GM18873 (cell line): ENCODE measurements around the gene LRMDA.

ENCODE experiments used
- ATAC-seq: cut with Tn5 transposase; IDR thresholded peaks from one replicate; pipeline ENCODE4 v1.9.1; 2021; ENCODE audit warnings: mild to moderate bottlenecking, moderate library complexity, moderate number of reproducible peaks; ENCODE audit not compliant: unreplicated experiment, low FRiP score

LRMDA gene

DNA sequence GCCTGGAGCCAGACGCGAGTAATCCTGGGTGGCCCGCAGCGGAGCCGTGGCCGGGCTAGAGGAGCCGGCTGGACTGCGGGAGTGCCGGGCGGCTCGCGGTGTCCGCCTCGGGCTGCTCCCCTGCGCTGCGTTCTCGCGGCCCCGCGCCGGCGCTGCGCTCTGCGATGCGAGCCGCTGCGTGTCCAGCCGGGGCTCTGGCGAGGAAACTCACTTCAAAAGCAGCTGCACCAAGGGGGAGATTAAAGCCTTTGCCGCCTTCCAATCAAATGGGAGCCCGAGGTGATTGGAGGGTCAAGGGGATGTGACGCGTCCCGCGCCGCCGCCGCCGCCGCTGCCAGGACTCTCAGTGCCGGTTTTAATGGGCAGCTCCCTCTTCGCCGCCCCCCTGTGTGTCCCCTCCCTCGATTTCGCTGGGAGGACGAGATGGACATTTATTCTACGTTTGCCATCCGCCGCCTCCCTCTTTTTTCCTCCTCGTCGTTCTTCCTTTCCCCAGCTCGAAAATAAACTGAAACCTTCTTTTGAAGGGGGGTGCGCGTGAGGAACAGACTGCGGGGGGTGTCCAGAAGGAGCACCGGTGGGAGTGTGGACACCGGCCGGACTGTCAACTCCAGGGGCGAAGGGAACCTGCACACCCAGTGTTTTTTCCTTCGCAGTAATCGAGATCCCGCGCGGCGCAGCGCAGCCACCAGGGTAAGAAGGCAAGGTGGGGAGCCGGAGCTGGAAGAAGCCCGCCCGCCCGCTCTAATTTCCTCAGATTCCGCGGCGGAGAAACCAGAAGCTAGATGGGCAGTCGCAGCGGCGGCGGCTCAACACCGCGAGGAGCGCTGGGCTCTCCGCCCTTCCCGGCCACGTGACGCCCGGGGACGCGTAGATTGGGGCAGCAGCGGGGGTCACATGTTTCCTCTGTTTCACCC, 29.6 kb upstream of the LRMDA start, which contains the start of gene ZNF503:
Gene ZNF503, minus strand, starts transcription at position 196 of the 917 bp plus-strand sequence. CDS start 345 bp downstream, outside the sequence.
- peak; percentile 48 for ATAC-seq

DNA sequence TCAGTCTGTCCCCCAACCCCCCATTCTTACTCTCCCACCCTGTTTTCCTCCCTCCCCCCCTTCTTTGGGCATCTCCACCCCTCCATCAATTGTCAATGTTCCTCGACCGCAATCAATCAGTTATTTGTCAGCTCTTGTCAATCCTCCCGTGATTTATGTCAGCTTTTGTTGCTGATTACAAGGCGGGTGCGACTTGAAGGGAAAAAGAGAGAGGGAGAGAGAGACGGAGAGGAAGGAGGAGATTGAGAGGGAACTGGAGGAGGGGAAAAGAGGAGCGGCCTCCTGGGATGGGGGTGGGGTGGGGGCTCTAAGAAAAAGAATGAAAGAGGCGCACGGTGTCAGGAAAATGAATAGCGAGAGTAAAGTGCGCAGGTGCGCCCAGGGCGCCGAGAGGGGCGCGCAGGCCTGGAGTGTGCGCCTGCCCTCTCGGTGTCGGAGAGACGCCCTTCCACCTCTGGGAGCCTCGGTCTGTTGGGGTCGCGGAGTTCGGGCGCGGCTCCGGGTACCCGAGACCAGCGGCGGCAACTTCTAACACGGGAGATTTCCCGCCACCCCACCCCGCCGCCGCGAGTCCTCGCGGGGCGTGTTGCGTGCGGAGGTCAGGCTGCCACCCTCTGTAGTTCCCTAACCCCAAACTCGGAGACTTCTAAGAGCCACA, 28.8 kb upstream of the LRMDA start:
- no peak for ATAC-seq

DNA sequence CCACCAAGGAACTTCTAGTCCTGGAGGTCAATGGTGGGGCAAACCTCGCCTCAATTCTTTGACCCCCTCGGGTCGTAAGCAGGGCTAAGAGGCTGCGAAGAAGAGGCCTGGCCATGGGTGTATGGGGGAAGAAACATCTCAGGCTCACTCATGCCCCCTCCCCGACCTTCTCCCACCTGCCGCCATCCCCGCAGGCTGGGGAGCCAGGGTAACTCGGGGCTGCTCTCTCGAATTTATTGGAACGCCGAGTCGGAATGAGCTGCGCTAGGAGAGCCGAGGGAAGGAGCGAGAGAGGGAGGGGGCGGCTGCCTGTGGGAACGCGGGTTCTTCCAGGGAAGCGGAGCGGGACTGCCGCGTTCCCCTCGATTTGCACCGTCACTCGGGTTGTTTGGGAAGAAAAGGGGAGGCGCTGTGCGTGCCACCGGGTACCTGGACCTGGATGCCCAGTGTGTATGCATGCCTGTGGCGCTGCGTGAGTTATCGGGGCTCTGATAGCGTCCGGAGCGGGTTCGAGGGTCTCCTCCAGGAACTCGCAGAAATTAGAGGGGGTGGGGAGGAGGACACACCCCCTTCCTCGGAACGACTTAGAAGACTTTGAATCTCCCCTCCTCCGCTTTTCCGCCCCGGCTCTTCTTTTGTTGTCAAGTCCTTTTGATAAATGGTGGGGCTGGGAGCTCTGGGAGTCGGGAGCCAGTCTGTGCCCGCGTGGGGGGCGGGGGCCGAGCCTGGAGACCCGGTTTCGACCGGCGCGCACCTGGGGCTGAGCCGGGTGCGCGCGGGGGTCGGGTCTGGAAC, 28.1 kb upstream of the LRMDA start:
- ATAC-seq = no peak

DNA sequence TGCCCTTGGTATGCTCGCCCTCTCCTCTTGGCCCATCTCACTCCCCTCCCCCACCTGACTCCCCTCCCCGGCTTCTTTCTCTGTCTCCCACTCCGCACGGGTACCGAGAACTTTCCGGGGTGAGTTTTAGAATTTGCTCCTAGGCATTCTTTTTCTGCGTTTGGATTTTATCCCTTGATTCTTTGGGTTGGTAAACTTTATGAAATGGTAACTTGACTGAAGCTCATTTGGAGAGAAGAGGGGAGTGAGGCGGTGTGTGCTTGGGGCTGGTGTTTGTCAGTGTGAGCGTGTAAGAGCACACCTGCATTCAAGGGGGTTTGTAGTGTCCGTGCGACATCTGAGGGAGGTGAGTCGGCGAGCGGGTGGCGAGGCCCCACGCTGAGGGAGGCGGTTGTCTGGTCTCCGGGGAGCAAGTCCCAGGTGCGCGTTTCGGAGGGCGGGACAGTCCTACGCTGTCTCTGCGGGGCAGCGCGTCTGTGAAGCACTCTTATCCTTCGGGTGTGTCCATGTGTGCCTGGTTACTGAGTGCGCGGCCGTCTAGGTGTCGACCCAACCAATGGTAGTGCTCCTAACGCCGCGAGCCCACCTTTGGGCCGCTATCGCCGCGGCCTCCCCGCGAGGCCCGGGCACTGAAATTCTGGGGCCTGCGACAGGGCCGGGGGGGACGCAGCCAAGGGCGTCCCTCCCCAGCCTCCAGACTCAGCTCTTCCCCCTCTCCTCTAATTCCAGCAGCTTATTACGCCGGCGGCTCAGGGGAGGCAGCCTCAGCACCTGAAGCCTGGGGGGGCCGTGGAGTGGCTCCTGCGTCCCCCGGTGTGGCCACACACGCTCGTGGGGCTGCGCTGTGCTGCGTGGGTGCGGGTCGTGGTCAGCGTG, 27.2 kb upstream of the LRMDA start:
- no peak for ATAC-seq

DNA sequence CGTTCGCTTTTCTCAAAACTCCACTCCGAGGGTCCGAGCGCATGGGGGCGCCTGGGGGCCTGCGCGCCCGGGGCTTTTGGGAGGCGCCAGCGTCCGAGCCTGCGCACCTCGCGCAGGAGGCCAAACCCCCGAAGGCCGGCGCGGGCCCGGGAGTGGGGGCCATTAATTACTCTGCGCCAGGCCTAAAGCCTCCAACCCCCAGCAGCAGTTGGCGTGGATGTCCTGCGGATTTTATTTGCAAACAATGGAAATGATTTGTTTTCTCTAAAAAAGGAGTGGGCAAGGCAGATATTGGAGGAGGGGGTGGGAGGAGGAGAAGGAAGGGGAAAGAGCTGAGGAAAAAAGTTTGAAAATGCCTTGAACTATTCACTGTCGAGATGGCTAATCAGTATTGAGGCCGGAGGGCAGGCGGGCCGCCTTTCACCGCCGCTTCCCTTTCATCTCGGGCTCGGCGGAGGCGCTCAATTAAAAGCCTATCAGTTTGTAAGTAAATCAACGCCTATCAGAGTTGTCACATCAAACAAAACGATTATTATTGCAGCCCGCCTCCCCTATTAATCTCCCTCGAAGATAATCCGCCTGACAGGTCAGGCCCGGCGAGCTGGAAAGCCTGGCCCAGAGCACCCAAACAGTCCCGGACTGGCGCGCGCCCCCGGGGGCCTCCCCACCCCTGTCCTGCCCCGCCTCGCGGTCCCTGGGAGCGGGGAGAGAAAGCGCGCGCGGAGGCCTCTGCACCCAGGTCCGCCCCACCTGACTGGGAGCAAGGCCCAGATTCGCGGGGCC, 26.4 kb upstream of the LRMDA start:
- no peak for ATAC-seq

DNA sequence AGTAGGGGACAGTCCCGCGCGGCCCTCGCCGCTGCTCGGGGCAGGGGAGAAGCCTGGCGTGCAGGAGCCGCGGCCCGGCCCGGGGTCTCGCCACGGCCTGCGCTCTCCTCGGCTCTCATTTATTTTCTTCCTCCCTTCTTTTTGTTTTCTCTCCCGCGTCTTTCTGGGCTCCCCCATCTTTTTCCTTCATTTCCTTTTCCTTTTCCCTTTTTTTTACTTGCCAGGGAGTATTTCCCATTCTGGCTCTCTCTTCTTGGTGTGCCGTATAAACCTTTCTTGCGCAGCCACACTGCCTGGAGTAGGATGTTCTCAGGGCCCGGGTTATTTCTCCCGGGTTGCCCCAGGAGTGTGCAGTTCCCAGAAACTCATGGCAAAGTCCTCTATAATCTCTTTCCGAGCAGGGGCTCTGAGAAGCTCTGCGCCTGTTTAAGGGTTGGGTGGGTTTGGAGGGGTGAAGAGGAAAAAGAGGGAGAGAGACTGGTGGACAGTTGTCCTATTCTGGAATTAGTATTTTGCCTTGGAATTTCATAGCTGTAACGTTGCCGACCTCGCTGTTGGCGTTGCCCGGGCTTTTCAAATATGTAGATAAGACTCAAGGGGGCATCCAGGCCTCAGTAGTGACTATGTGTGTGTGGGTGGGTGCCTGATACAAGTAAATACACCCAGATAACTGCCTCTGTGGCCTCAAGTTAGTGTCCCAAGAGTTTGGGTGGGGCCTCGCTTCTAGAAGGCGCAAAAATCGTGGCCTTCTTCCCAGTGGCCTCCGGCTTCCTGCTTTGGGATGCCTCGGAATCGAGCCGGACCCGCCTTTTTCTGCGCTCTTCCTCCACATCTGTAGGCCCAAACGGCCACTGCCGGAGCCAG, 25.6 kb upstream of the LRMDA start:
- ATAC-seq = no peak

DNA sequence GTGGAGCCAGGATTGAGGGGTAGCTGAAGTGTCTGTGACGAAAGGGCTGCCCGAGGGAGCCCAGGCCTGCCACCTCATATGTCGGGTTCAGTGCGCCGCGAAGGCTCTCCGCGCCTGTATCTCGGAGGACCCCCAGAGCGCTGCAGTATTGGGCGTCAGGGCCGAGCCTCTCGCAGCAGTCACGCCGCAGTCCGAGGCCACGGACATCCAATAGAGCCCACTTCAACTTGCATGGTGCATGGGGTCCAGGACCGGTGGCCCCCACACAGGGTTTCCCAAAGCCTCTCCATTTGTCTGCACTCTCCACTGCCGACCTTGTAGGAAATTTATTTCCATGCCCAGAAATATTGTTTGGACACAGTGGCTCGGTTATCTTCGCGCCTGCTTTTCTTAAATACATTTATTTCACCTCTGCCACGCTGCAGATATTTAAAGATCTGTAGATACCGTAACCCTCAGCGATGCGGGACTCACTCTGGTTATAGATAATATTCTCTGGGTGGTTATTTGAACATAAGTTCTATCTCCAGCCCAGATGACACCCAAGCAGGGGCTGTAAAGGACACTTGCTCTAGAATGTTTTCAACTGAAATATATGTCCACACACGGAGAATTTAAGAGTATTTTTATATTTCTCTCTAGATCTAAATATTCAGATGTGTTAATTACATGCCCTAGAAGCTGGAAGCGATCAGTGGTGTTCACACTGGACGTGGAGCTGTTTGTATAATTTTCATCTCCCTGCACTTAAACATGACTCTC, 24.8 kb upstream of the LRMDA start:
- no peak for ATAC-seq

DNA sequence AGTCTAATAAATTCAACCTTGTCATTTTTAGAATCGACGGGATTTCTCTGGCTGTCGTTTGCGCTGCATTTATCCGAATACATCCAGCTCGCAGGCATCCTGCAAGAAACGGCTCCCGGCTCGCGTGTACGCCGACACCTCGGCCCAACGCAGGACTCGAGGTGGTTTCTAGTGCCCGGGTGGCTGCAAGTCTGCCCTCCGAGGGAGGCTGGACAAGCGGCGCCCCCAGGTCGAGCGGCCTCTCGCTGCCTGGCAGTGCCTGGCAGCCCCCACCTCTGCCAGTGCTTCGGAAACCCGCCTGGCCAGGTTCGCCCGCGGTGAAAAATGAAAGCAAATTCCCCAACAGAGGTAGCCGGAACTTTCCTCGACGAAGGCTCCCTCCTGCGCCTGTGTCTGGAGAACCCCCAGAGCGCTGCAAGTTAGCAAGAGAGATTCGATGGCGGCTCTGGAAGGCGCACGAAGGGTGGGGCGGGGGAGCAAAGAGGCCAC, 24.2 kb upstream of the LRMDA start:
- no peak for ATAC-seq

DNA sequence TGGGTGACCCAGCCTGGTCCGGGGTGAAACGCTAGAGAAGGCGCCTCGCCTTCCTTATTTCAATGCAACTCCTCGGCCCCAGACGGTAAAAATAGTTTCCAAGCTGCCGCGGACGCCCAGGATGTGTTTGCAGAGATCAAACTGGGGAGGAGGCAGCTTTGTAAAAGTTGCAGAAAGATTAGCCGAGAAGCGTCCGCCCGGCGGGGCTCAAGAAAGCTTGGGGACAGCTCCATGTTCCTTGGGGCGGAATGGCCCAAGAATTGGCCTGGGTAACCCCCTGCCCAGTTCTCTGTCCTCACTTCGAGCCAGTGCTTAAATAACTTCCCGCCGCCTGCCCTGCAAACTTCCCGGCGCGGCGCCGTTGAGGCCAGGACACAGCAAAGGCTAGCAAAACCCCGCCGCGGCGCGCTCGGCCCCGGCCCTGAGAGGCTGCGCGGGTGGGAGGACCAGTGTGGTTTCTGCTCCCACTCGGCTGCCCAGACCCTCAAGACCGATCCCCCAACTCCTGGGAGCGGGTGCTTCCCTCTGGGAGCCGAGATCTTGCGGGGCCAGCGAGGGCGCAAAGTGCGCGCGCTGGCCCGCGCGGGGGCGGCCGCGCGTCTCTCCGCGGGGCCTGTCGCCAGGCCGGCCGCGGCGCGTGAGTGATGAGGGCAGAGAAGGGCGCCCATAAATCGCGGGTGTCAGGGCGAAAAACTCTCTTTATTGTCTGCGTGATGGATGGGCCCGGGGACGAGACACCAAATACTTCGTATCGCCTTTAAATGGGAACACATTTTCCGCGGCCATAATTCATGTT, 23.5 kb upstream of the LRMDA start:
- ATAC-seq = no peak

DNA sequence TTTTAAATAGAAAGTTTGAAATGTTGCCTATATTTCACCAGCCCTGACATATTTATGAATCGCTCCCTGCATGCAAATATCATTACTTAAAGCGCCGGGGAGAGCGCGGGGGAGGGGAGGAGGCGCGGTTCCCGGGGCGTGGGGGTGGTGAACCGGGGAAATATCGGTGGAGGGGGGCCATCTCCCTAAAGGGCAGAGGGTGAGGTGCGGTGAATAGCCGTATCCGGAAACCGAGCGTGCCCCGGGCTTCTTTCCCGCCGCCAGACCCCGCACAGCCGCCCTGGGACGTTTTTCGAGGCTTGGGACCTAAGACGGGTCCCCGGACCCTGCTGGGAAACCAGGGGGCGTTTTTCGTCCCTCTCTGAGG, 22.9 kb upstream of the LRMDA start:
- no peak for ATAC-seq

DNA sequence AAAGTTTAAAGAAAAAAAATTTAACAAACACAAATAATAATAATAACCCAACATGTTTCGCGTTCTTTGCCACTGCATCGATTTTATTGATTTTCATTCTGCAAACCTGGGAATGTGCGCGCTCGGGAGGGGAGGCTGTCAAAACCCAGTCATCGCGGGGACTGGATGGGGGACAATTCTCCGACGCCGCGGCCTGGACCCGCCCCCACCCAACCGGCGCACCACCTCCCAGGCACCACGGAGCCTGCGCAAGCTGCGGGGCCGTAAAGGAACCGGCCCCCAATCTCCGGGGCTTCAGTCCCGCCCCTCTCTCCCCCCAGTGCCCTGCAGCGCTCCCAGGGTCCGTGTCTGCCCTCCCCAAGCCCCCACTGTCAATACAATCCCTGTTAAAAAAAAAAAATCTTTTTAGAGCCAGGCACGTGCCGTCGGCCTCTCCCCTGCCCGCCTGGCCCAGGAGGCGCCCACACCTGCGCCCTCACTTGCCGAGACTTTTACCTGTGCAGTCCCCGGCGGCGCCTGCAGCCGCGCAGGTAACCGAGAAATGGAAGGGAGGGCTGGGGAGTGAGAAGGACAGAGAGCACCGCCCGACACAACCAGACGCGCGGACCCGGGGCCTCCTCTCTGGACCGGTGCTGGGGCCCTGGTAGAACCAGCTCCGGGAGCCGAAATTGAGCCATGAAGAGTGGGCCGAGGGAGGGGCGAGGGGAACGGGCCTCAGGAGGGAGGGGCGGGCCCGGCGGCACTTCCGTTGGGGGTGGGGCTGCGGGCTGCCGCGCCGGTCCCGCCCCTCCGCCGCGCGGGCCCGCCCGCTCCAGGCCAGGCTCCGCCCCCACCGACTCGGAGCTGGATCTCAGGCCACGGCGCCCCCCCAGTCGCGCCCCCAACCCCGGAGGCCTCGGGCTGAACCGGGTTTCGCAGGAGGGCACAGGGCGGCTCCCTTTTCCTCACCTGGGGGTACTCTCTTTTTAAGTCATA, 22.2 kb upstream of the LRMDA start:
- ATAC-seq = no peak

DNA sequence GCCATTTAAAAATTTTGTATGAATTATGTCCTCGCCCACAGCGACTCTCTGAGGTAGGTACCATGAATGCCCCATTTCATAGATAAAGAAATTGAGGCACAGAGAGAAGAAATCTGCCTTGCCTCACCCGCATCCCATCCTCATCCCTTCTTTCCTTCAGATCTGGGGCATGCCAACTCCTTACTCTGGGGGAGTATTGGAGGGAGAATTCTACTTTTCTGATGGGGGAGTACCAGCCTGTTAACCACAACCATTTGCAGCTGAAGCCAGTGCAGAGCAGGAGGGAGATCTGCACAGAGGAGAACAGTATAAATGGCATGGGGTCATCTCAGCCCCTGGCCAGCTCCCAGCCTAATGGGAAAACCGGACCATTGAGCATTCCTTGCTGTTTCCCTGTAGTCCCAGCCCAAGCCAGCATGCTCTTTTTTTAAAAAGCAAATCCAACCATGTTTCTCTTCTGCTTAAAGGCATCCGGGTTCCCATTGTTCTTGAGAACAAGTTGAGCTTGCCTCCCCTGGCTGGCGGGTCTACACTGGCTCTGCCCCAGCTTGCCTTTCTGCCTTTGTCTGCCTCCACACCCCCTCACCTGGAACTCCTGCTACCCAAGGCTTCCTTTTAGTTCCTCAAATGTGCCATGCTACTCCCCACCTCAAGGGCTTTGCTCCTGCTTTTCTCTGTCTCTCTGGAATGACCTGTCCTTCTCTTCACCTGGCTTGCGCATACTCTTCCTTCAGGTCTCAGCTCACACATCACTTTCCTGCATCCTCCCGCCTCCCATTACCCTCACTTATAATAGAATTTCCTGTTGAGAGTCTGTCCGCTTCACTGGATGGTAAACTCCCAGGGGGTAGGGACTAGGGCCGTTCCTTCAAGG, 21.1 kb upstream of the LRMDA start:
- ATAC-seq = no peak

DNA sequence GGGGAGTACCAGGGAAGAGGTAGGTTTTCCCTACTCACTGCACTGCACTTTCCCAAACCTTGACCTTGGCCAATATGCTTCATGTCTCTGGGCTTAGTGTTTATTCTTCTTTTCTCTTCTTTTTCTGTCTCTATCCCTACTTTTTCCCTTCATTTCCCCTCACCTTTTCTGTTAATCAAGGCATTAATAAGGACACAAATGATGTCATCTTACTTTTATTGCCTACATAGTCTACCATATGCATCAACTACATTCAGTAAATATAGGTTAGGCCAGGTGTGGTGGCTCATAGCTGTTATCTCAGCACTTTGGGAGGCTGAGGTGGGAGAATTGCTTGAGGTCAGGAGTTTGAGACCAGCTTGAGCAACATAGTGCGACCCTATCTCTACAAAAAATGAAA, 16.9 kb upstream of the LRMDA start:
- ATAC-seq = no peak

DNA sequence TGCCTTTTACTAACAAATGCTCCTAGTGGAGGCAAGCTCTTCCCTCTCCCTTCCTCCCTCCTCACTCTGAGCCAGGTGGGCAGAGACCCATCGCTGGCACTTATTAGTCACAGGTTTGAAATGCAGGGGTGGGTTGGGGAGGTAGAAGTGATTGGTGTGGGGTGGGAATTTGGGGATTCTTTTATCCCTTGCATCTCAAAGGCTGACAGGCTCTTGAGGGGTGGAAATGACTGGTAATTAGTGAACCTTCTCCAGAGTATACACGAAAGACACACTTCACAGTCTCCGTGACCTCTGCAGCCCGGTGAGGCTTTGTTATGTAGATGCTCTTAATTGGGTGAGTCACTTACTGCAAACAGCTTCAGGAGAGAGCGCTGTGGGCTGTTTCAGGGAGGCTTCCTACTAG, 13.9 kb upstream of the LRMDA start:
- ATAC-seq = no peak

DNA sequence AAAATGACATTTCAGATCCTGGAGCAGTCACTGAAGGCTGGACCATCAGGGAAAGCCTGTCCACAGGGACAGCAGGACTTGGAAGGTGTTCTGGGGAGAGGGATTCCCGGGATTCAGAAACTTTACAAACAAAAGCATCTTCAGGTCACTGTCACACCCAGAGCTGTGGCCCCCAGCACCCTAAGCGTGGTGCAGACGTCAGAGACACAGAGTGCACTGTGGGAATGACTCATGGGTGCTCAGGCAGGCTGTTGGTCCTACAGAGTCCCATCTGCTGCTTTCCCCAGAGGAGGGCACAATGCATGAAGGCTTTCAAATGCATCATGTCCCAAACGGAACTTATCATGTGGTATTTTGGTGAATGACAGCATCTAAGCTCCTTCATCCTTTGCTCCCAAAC, 13.1 kb upstream of the LRMDA start:
- no peak for ATAC-seq
